ENCODE data around the gene IL31.

The IL31 gene

DNA sequence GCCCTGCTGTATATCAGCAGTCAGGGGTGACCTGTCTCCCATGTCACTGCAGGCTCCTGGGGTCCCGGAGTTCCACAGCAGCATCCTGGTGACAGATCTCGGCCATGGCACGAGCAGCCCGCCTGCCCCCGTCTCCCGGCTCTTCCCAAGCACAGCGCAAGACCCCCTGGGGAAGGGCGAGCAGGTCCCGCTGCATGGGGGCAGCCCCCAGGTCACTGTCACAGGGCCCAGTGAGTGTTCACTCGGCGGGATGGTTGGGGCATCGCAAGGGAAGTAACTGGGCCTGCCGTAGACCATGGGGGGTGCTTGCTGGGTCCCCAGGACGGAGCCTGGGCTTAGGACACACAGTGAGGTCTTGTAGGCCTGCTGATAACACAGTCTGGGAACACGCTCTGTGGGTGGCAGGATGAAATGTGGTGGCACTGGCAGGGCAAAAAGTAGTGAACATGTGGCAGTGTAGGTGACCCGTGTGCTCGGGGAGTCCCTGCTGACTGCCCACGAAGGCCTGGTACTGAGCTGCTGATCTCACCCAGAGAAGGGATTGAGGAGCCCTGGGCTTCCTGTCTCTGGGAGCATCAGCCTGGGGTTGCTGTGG lies 38.5 kb downstream of the IL31 start:
- H3K9ac ChIP-seq (ENCODE audit: low read length), result no peak overlapping the region
- H3F3A ChIP-seq (ENCODE audit: insufficient read depth), result no peaks in the 10 kb centered on the region
- H3K27ac ChIP-seq (ENCODE audit: low read depth, low read length), result no peak overlapping the region
- no peaks in the 10 kb centered on the region for H3K9me3 ChIP-seq (ENCODE audit: insufficient read depth, low read length)
- no peaks in the 10 kb centered on the region for H3K79me2 ChIP-seq (ENCODE audit: insufficient read depth, low read length)
- no peak overlapping the region for H2AFZ ChIP-seq (ENCODE audit: low read depth, low read length, severe bottlenecking)
- H4K20me1 ChIP-seq (ENCODE audit: low read depth, low read length), result no peaks in the 10 kb centered on the region
- no peaks in the 10 kb centered on the region for H3K27me3 ChIP-seq (ENCODE audit: low read length)
- no peak for TF ChIP-seq CTCF (IDR thresholded peaks at IDR 0.05; ENCODE audit: insufficient read depth, low read length, poor library complexity, severe bottlenecking)
- TF ChIP-seq EZH2phosphoT487 (conservative IDR thresholded peaks at IDR 0.05; ENCODE audit: low read length), result no peak
- no peaks in the 10 kb centered on the region for H3K9me2 ChIP-seq (replicated peaks; ENCODE audit: insufficient read depth, low read length)
- no peak overlapping the region for H3K4me2 ChIP-seq (ENCODE audit: low read depth, low read length, poor library complexity, severe bottlenecking)
- no peaks in the 10 kb centered on the region for H3K36me3 ChIP-seq (ENCODE audit: low read length)
- H3K4me3 ChIP-seq (ENCODE audit: insufficient read depth, low read length, poor library complexity, severe bottlenecking), result no peak overlapping the region

- Histone ChIP-seq H3K4me2 (ENCODE audit: low read depth, low read length, poor library complexity, severe bottlenecking) (no peak overlapping the region), H3K9me3 (ENCODE audit: insufficient read depth, low read length) (no peaks in the 10 kb centered on the region), H3K27ac (ENCODE audit: low read depth, low read length) (no peak overlapping the region), H2AFZ (ENCODE audit: low read depth, low read length, severe bottlenecking) (no peak overlapping the region), H3K27me3 (ENCODE audit: low read length) (no peaks in the 10 kb centered on the region), H3K9me2 (replicated peaks; ENCODE audit: insufficient read depth, low read length) (no peaks in the 10 kb centered on the region), H3K79me2 (ENCODE audit: insufficient read depth, low read length) (no peaks in the 10 kb centered on the region), H3K36me3 (ENCODE audit: low read length) (no peaks in the 10 kb centered on the region), H3K4me3 (ENCODE audit: insufficient read depth, low read length, poor library complexity, severe bottlenecking) (no peak overlapping the region), H3F3A (ENCODE audit: insufficient read depth) (no peaks in the 10 kb centered on the region), H3K9ac (ENCODE audit: low read length) (no peak overlapping the region), H4K20me1 (ENCODE audit: low read depth, low read length) (no peaks in the 10 kb centered on the region)
- TF ChIP-seq EZH2phosphoT487 (conservative IDR thresholded peaks at IDR 0.05; ENCODE audit: low read length) (no peak), CTCF (IDR thresholded peaks at IDR 0.05; ENCODE audit: insufficient read depth, low read length, poor library complexity, severe bottlenecking) (no peak)
These were observed 40.6 kb downstream of the IL31 start for GRCh38 chr12:122133192-122133950.

DNA sequence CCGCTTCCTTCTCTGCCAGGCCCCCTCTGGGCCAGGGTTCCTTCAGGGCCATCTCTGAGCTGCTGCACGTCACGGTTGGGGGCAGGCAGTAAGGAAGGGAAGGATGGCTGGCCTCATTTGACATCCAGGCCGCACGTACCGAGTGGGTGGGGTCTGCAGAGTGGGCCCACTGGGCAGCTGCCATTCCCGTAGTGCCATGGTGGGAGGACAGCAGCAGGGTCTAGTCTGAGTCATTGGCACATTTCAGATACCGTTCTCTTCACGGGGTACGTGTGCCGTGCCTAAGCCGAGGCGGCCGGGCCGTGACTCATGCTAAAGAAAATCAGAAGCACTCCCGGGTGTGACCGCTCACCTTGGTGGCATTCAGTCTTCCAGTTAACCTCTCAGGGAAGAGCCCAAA lies 43.9 kb downstream of the IL31 start:
- Histone ChIP-seq H2AFZ (ENCODE audit: low read depth, low read length, severe bottlenecking) (no peak overlapping the region), H3K36me3 (ENCODE audit: low read length) (no peaks in the 10 kb centered on the region), H3K27ac (ENCODE audit: low read depth, low read length) (no peak overlapping the region)

More for the DNA sequence above, 43.9 kb downstream of the IL31 start:
- Histone ChIP-seq H3K4me2 (ENCODE audit: low read depth, low read length, poor library complexity, severe bottlenecking) (no peak overlapping the region), H3K9me2 (replicated peaks; ENCODE audit: insufficient read depth, low read length) (no peaks in the 10 kb centered on the region), H3K79me2 (ENCODE audit: insufficient read depth, low read length) (peaks cover 15% of the 10 kb centered on the region; the same call in 1 of the 2 replicates), H3K27me3 (ENCODE audit: low read length) (no peaks in the 10 kb centered on the region), H3K4me3 (ENCODE audit: insufficient read depth, low read length, poor library complexity, severe bottlenecking) (no peak overlapping the region), H4K20me1 (ENCODE audit: low read depth, low read length) (no peaks in the 10 kb centered on the region), H3K9me3 (ENCODE audit: insufficient read depth, low read length) (no peaks in the 10 kb centered on the region), H3K9ac (ENCODE audit: low read length) (no peak overlapping the region), H3F3A (ENCODE audit: insufficient read depth) (no peaks in the 10 kb centered on the region)
- TF ChIP-seq CTCF (IDR thresholded peaks at IDR 0.05; ENCODE audit: insufficient read depth, low read length, poor library complexity, severe bottlenecking) (no peak), EZH2phosphoT487 (conservative IDR thresholded peaks at IDR 0.05; ENCODE audit: low read length) (no peak)
